ENCODE measurements around the gene MALAT1.
"Not testable (repeated sequence)": the region's sequence is repeated elsewhere in the genome, so short reads cannot be mapped to it uniquely, and the experiment has no call there.

The MALAT1 gene

DNA sequence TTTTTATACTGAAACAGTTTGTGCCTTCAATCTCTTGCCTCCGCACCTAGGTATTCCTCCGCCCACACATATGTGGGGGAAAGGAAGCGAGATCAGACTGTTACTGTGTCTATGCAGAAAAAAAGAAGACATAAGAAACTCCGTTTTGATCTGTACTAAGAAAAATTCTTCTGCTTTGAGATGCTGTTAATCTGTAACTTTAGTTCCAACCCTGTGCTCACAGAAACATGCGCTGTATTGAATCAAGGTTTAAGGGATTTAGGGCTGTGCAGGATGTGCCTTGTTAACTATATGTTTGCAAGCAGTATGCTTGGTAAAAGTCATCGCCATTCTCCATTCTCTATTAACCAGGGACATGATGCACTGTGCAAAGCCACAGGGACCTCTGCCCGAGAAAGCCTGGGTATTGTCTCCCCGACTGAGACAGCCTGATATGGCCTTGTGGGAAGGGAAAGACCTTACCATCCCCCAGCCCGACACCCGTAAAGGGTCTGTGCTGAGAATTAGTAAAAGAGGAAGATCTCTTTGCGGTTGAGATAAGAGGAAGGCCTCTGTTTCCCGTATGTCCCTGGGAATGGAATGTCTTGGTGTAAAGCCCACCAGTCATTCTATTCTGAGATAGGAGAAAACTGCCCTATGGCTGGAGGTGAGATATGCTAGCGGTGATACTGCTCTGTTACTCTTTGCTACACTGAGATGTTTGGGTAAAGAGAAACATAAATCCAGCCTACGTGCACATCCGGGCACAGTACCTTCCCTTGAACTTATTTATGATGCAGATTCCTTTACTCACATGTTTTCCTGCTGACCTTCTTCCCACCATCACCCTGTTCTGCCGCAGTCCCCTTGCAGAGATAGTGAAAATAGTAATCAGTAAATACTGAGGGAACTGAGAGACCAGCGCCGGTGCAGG is 24.1 kb downstream of the MALAT1 start:
- DNase-seq (ENCODE audit: low read depth): not testable (repeated sequence)

DNA sequence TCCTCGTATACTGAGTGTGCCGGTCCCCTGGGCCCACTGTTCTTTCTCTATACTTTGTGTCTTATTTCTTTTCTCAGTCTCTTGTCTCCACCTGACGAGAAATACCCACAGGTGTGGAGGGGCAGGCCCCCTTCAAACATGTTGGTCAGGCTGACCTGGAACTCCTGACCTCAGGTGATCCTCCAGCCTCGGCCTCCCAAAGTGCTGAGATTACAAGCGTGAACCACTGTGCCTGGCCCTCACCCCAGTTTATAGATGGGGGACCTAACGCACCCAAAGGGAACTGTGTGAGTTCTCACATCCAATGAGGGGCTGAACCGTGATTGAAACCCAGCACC is 24.8 kb downstream of the MALAT1 start:
- not testable (repeated sequence) for DNase-seq (ENCODE audit: low read depth)

DNA sequence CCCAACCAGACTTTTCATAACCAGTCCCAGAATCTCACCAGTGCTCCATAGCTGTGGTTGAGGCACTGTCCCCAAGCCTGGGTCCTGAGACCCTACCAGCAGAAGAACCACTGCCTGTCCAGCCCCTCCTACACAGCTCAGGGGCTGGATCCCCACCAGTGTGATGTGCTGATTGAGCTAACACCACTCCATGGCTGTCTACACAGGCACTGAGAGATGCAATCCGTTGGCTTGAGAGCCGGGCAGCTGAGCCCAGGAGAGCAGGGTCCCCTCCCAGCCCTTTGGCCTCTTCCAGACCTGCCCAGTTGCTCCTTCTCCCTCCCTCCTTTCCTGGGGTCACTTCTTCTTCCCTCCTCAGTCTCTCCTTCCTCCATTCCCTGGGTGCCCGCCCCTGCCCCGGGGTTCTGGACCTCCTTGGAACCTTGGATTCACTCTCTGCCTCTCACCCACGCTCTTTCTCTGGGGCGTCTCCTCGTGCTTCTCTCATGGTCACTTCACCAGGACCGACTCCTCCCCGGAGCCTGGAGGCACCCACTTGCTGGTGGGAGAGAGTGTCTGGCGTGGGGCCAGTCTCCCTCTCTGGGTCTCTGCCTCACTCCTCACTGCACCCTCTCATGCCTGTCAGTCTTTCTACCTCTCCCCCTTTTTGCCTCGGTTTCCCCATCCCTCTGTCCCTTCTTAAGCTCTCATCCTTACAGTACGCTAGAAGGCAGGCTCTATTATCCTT is 25.3 kb downstream of the MALAT1 start:
- no peak for DNase-seq (ENCODE audit: low read depth)

DNA sequence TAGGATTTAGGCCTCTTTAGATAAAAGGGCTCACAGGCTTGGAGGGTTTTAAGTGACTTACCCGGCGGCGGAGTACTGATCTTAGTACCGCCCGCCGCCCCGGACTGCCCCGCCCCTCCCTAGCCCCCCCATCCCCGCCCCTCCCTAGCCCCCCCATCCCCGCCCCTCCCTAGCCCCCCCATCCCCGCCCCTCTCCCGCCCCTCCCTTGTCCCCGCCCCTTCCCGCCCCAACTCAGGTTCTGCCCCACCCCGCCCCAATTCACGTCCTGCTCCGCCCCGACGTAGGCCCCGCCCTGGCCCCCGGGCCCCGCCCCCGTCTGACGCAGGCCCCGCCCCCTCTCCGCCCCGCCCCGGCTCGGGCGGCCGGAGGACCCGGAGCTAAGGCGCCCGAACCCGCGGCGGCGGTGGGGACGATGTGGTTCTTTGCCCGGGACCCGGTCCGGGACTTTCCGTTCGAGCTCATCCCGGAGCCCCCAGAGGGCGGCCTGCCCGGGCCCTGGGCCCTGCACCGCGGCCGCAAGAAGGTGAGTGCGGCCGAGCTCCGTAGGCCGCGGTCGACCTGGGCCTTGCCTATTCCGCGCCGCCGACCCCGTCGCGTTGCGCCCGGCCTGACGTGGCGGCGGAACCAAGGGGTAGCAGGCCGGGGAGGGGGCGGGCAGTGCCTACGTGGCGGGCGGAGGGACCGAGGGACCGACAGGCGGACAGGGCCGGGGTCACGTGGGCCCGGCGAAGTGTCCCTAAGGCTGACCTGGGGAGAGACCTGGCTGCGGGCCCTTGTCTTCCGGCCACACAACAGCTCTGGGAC is 26.1 kb downstream of the MALAT1 start, which contains the start of gene SCYL1:
TSS of gene SCYL1 (plus strand) at position 343 of the 805 bp plus-strand sequence. CDS start at position 414, 71 bp downstream.
- peak; percentile 79 for DNase-seq (ENCODE audit: low read depth)

DNA sequence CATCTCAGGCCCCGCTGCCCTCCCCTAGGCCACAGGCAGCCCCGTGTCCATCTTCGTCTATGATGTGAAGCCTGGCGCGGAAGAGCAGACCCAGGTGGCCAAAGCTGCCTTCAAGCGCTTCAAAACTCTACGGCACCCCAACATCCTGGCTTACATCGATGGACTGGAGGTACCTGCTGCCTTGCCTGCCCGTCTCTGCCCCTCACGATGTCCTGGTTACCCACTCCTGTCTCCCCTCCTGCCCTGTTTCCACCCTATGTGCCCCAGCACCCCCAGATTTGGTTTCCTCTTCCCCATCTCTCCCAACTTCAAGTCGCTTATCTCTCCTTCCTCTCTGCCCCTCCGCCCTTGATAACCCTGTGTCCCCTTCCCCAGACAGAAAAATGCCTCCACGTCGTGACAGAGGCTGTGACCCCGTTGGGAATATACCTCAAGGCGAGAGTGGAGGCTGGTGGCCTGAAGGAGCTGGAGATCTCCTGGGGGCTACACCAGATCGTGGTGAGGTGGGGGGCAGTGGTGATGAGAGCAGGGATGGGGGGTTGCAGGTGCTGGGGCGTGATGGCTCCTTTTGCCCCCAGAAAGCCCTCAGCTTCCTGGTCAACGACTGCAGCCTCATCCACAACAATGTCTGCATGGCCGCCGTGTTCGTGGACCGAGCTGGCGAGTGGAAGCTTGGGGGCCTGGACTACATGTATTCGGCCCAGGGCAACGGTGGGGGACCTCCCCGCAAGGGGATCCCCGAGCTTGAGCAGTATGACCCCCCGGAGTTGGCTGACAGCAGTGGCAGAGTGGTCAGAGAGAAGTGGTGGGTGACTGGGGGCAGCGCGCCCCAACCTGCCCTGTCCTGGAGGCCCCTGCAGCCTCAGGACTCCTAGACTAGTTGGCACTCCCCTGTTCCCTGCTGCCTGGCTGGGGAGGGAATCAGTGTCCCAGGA is 27.0 kb downstream of the MALAT1 start:
- DNase-seq (ENCODE audit: low read depth): no peak

DNA sequence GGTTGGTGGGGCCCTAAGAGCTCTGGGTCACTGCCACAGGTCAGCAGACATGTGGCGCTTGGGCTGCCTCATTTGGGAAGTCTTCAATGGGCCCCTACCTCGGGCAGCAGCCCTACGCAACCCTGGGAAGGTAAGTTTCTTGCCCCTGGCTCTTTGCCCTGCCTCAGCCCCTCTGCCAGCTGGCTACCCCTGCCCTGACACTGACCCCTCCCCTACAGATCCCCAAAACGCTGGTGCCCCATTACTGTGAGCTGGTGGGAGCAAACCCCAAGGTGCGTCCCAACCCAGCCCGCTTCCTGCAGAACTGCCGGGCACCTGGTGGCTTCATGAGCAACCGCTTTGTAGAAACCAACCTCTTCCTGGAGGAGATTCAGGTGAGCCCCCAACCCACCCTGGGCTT is 27.9 kb downstream of the MALAT1 start:
- no peak for DNase-seq (ENCODE audit: low read depth)

DNA sequence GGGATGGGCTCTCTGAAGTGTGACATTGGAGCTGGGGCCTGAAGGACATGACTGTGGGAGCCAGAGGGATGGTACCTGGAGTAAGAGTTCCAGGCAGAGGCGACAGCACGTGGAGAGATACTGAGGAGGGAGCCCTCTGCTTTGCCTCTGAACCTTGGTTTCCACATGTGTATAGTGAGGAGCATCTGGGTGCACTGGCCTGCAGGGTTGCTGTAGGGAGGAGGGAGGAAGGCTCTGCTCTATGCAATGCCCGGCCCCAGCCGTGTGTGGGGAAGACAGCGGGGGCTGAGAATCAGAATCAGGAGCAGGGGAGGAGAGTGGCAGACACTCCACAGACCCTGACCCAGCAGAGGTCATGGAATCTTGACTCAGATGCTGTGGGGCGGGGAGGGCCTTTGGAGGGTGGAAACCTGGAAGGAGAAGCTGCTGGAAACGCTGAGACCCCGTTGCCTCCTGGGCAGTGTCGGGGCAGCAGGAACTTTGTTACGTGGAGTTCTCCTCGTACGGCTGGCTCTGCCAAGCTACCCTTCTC is 30.0 kb downstream of the MALAT1 start:
- no peak for DNase-seq (ENCODE audit: low read depth)

DNA sequence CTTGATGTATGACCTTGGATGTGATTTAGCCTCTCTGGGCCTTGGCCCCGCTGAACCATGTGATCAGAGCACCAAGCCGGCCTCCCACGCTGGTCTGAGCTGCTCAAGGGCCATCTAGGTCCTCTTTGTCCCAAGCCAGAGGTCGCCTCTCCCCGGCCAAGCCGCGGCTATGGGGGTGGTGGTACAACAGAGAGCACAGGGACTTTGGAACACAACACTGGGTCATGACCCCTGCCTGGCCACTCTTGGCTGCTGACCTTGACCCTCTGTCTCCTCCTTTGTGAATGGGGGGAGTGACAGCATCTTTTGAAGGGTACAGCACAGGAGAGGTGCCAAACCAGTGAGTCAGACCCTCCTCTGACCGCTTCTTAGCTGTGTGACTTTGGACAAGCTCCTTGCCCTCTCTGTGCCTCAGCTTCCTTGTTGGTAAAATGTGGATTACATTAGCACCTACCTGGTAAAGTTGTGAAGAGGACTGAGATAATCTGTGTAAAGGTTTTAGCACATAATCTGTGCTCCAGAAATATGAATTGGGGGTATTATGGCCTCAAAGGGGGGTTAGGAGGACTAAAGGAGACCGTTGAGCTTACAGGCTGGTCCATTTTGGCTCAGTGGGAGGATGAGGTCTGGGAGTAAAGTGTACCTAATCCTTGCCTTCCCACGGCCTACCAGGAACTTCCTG is 30.8 kb downstream of the MALAT1 start:
- DNase-seq (ENCODE audit: low read depth): no peak

DNA sequence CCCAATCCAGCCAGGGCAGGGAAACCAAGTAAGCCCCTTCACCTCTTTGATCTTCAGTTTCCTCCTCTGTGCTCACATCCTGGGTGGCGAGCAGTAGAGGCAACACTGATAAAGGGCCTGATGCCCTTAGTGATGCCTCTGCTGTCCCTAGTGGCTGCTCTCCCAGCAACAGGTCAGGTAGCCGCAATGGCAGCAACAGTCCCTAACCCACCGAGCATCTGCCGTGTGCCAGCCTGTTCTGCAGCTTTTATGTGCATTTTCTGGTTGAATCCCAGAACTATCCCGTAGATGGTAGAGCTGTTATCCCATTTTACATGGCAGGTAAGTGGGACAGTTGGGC is 31.3 kb downstream of the MALAT1 start:
- no peak for DNase-seq (ENCODE audit: low read depth)

DNA sequence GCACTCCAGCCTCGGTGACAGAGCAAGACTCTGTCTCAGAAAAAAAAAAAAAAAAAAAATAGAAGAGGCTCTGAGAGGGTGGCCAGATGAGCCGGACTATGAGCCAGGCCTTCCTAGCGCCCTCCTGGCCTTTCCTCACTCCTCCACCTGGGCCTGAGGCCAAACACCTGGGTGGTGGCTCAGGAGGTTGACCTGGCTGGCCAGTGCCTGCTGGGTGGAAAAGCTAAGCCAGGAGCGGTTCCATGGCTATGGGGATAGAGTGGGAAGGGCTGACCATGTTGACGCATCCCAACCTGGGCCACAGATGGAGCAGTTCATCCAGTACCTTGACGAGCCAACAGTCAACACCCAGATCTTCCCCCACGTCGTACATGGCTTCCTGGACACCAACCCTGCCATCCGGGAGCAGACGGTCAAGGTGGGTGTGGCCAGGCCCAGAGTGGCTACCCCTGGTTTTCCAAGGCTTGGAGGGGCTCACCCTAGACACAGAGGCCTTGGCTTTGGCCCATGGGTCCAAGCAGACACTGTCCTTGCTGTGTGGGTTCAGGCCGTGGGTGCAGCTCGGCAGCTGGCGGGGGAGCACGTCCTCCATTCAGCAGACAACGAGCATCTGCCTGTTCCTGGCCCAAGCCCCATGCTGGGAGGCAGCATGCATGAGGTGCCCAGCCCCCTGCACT is 33.7 kb downstream of the MALAT1 start:
- DNase-seq (ENCODE audit: low read depth): no peak

DNA sequence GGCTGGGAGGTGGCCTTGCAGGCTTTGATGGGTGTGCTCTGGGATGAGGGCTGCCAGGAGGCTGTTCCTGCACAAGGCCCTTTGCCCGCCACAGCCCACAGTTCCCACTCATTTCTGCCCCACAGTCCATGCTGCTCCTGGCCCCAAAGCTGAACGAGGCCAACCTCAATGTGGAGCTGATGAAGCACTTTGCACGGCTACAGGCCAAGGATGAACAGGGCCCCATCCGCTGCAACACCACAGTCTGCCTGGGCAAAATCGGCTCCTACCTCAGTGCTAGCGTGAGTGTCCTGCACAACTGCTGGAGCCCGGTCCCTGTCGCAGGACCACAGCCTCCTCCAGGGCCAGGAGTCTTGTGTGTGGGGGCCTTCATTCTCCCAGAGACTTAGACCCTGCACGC is 36.3 kb downstream of the MALAT1 start:
- no peak for DNase-seq (ENCODE audit: low read depth)

DNA sequence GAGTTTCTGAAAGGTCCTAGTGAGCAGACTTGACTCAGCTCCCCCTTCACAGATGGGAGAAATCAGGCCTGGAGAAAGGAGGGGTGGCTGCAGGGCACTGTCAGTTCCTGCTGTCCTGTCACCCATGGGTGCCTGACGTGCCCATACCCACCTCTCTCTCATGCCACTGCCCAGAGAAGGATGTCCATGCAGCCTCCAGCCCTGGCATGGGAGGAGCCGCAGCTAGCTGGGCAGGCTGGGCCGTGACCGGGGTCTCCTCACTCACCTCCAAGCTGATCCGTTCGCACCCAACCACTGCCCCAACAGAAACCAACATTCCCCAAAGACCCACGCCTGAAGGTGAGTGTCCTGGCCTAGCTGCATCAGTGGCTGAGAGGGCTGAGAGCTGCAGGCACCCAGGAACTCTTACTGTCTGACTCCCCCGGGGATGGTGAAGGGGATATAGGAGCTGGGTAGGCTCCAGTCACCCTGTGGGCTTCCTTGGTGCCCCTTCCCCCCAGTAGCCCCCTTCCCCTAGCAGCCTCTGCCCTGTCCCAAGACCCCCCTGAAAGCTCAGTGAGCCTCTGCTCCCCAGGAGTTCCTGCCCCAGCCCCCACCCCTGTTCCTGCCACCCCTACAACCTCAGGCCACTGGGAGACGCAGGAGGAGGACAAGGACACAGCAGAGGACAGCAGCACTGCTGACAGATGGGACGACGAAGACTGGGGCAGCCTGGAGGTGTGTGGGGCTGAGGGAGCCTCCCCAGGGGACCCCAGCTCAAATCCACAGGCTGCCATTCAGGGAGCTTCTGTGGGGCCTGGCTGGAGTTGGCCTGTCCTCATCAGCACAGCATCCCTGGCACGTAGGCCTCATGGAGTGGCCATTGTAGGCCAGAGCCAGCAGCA is 37.8 kb downstream of the MALAT1 start:
- DNase-seq (ENCODE audit: low read depth): no peak

DNA sequence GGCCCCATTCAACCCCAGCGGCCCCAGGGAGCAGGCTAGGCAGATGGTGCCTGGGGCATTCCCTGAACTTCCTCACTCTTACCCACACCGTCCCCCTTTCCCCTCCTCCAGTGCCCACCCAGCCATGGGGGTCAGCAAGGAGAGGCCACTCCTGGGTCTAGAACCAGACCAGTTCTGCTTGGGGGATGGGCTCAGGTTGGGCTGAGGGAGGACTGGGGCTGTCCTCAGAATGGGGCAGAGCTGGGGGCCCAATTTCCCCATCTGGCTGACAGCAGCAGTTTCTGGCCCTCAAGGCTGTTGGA is 38.4 kb downstream of the MALAT1 start:
- no peak for DNase-seq (ENCODE audit: low read depth)

DNA sequence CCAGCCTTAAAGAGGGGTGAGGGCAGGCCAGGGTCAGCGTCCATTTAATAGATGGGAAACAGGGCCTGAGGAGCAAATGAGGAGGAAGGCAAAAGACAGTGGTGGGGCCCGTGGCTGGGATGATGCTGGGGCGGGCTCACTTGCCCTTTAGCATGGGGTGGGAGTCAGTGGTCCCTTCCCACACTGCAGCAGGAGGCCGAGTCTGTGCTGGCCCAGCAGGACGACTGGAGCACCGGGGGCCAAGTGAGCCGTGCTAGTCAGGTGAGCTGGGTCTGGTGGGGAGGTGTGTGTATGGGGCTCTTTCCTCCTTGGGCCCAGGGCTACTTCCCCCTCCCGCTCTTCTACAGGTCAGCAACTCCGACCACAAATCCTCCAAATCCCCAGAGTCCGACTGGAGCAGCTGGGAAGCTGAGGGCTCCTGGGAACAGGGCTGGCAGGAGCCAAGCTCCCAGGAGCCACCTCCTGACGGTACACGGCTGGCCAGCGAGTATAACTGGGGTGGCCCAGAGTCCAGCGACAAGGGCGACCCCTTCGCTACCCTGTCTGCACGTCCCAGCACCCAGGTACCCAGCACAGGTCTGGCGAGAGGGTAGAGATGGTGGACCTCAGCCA is 38.9 kb downstream of the MALAT1 start:
- no peak for DNase-seq (ENCODE audit: low read depth)

DNA sequence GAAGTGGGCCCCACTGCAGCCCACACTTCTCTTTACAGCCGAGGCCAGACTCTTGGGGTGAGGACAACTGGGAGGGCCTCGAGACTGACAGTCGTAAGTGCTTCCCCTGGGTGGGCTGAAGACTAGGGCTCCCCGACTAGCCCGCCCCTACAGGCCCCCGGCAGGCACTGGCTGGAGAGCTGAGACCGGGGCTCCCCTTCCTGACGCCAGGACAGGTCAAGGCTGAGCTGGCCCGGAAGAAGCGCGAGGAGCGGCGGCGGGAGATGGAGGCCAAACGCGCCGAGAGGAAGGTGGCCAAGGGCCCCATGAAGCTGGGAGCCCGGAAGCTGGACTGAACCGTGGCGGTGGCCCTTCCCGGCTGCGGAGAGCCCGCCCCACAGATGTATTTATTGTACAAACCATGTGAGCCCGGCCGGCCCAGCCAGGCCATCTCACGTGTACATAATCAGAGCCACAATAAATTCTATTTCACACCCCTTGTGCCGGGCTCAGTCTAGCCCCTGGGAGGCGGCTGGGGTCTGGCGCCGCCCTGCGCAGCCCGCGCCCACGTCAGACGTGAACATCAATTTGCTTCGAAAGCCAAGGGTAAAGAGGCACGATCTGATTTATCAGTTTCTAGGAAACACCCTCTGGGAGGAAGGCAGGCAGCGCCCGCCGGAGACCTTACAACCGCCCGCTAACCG is 39.5 kb downstream of the MALAT1 start:
- DNase-seq (ENCODE audit: low read depth): no peak

DNA sequence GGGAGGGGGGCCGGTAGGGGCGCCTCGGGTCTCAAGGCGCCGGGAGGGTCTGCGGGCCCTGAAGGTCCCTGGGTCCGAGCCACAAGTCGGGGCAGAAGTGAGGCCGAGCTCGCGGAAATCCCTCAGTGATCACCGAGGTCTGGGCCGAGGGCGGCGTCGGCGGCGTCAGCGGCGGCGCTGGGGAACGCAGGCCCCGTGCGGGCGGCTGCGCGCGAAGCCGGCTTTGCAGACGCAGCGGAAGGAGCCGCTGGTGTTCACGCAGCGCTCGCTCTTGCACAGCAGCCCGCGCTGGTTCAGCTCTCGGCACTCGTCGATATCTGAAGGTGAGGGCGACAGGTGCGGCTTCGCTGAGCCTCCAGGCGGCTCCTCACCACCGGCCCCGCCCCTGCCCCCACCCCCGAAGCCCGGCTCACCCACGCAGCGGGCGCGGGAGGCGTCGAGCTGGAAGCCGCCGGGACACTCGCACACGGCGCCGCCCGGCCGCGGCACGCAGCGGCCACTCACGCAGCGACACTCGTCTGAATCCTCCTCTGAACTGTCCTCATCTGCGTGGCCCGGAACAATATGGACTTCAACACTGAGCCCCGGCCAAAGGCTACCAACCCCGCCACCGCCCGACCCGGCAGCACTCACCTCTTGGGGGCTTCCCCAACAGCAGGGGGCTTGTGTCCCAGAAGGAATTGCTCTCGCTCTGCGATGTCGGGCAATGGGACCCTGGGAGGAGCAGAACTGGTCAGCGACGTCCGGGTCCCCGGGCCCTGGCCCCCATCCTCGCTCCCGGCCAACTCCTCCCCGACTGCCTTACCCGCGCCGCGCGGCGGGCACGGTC is 40.3 kb downstream of the MALAT1 start:
- no peak for DNase-seq (ENCODE audit: low read depth)

DNA sequence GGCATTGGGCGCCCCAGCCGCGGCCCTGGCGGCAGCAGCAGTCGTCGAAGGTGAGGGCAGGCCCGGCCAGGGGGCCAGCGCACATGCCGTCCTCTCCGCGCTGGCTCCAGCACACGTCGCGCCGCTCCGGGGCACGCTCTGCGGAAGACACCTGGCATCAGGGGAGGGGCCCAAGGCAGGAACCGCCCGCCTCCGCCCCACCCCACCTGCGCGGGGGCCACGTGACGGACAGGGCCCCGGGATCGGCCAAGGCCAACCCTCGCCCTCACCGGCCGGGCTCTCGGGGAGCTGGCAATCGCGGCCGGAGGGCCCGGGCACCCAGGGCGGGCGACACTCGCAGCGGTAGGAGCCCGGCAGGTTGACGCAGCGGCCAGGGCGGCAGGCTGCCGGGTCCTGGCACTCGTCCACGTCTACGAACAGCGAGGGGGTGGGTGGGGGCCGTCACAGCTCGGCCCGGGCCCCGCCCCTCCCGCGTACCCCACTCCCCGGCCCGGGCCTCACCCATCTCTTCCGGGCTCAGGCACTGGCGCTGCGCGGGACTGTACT is 41.0 kb downstream of the MALAT1 start:
- peak; percentile 79 for DNase-seq (ENCODE audit: low read depth)
